NCI-H1417 treated with DMSO at 0.1 percent for 48 hours (cell line): ENCODE data around the gene JAK2.
"Not testable (repeated sequence)": the region's sequence is repeated elsewhere in the genome, so short reads cannot be mapped to it uniquely, and the experiment has no call there.

Experiments
- DNase-seq: peaks from one replicate; lab custom pipeline; 2025; lab: John Stamatoyannopoulos, UW

JAK2 gene

GRCh38 chr9:4980086-4980727 is 4.9 kb upstream of the JAK2 start:
- DNase-seq: no peak

GRCh38 chr9:4982721-4983482 is 2.2 kb upstream of the JAK2 start:
- no peak for DNase-seq

- no peak for DNase-seq
These were observed 1.4 kb upstream of the JAK2 start for GRCh38 chr9:4983601-4984165.

GRCh38 chr9:4984171-4984620 is 876 bp upstream of the JAK2 start:
- no peak for DNase-seq

- DNase-seq: no peak
These were observed 554 bp downstream of the JAK2 start for GRCh38 chr9:4985386-4986266.

- DNase-seq: no peak
These were observed 1.2 kb downstream of the JAK2 start for GRCh38 chr9:4986296-4986695.

- no peak for DNase-seq
These were observed 1.7 kb downstream of the JAK2 start for GRCh38 chr9:4986783-4987182.

GRCh38 chr9:4987961-4988421 is 2.9 kb downstream of the JAK2 start:
- DNase-seq: no peak

- no peak for DNase-seq
These were observed 7.8 kb downstream of the JAK2 start for GRCh38 chr9:4992872-4993271.

- DNase-seq: no peak
These were observed 9.3 kb downstream of the JAK2 start for GRCh38 chr9:4994166-4994890.

GRCh38 chr9:4997196-4997595 is 12.1 kb downstream of the JAK2 start:
- no peak for DNase-seq

- no peak for DNase-seq
These were observed 12.6 kb downstream of the JAK2 start for GRCh38 chr9:4997631-4998030.

GRCh38 chr9:5002811-5003210 is 17.7 kb downstream of the JAK2 start:
- no peak for DNase-seq

GRCh38 chr9:5004481-5004880 is 19.4 kb downstream of the JAK2 start:
- DNase-seq: no peak

GRCh38 chr9:5008202-5008601 is 23.1 kb downstream of the JAK2 start:
- DNase-seq: no peak

- no peak for DNase-seq
These were observed 28.3 kb downstream of the JAK2 start for GRCh38 chr9:5013374-5013773.

- no peak for DNase-seq
These were observed 30.9 kb downstream of the JAK2 start for GRCh38 chr9:5015934-5016333.

GRCh38 chr9:5025416-5025815 is 40.3 kb downstream of the JAK2 start:
- no peak for DNase-seq

GRCh38 chr9:5031941-5032340 is 46.9 kb downstream of the JAK2 start:
- not testable (repeated sequence) for DNase-seq

- DNase-seq: no peak
These were observed 55.8 kb downstream of the JAK2 start for GRCh38 chr9:5040730-5041389.
